ENCODE measurements around the gene SAXO1. TPM values are rescaled to one million over a fixed set of nuclear protein-coding genes. Genes with fewer than 3 reads are reported as not detected.

Gene SAXO1
- total RNA-seq, 4 donors from 2014 or later = 0.39 TPM; not detected in 3

- no peak for ATAC-seq
- H3K36me3 ChIP-seq = peaks cover 0 to 47% of the 10 kb centered on the region in 2 donors
- TF ChIP-seq EP300 (IDR thresholded peaks at IDR 0.05) (no peak), POLR2A (IDR thresholded peaks at IDR 0.05) (no peak), CTCF (IDR thresholded peaks at IDR 0.05) (no peak), POLR2AphosphoS5 (IDR thresholded peaks at IDR 0.05) (no peak)
Observed at GRCh38 chr9:18906656-18907395, 126.2 kb downstream of the SAXO1 start.

GRCh38 chr9:18905883-18906629 lies 127.0 kb downstream of the SAXO1 start:
- no peak for ATAC-seq
- TF ChIP-seq POLR2A (IDR thresholded peaks at IDR 0.05) (no peak), POLR2AphosphoS5 (IDR thresholded peaks at IDR 0.05) (no peak), CTCF (IDR thresholded peaks at IDR 0.05) (no peak), EP300 (IDR thresholded peaks at IDR 0.05) (no peak)
- Histone ChIP-seq H3K4me3 (no peak overlapping the region), H3K27ac (no peak overlapping the region), H3K27me3 (no peaks in the 10 kb centered on the region), H3K9me3 (peaks cover 0 to 13% (median 0%) of the 10 kb centered on the region in 3 donors), H3K36me3 (peaks cover 0 to 47% of the 10 kb centered on the region in 2 donors), H3K4me1 (peaks cover 0 to 3% (median 0%) of the 10 kb centered on the region in 3 donors)
- 94 to 100% methylated on average over 2 to 3 of the region's 9 CpGs for WGBS, 2 donors (ENCODE audit: low coverage in 1 of 2)

More at GRCh38 chr9:18906656-18907395, 126.2 kb downstream of the SAXO1 start:
- Histone ChIP-seq H3K27me3 (no peaks in the 10 kb centered on the region), H3K27ac (no peak overlapping the region), H3K4me1 (peaks cover 0 to 3% (median 0%) of the 10 kb centered on the region in 3 donors), H3K4me3 (no peak overlapping the region), H3K9me3 (peaks cover 0 to 5% (median 0%) of the 10 kb centered on the region in 3 donors)
- WGBS, 2 donors (ENCODE audit: low coverage in 1 of 2) = 72 to 100% methylated on average over 1 to 2 of the region's 9 CpGs

GRCh38 chr9:18905028-18905882 lies 127.8 kb downstream of the SAXO1 start:
- Histone ChIP-seq H3K27ac (no peak overlapping the region), H3K36me3 (peaks cover 0 to 47% of the 10 kb centered on the region in 2 donors), H3K4me1 (peaks cover 0 to 3% (median 0%) of the 10 kb centered on the region in 3 donors), H3K27me3 (no peaks in the 10 kb centered on the region), H3K4me3 (no peak overlapping the region), H3K9me3 (peaks cover 0 to 21% (median 0%) of the 10 kb centered on the region in 3 donors)
- TF ChIP-seq POLR2A (IDR thresholded peaks at IDR 0.05) (no peak), POLR2AphosphoS5 (IDR thresholded peaks at IDR 0.05) (no peak), EP300 (IDR thresholded peaks at IDR 0.05) (no peak), CTCF (IDR thresholded peaks at IDR 0.05) (no peak)
- 70 to 83% methylated on average over 4 to 10 of the region's 11 CpGs for WGBS, 2 donors (ENCODE audit: low coverage in 1 of 2)
- ATAC-seq = no peak

GRCh38 chr9:18903450-18903849 lies 129.6 kb downstream of the SAXO1 start:
- Histone ChIP-seq H3K4me1 (peaks cover 0 to 3% (median 0%) of the 10 kb centered on the region in 3 donors), H3K9me3 (peaks cover 0 to 21% (median 0%) of the 10 kb centered on the region in 3 donors), H3K27ac (no peak overlapping the region), H3K27me3 (no peaks in the 10 kb centered on the region), H3K4me3 (no peak overlapping the region), H3K36me3 (peaks cover 0 to 35% of the 10 kb centered on the region in 2 donors)
- WGBS, 2 donors (ENCODE audit: low coverage in 1 of 2) = 95 to 100% methylated on average over 1 to 2 of the region's 2 CpGs
- ATAC-seq = no peak
- TF ChIP-seq POLR2A (IDR thresholded peaks at IDR 0.05) (no peak), EP300 (IDR thresholded peaks at IDR 0.05) (no peak), POLR2AphosphoS5 (IDR thresholded peaks at IDR 0.05) (no peak), CTCF (IDR thresholded peaks at IDR 0.05) (no peak)

Measured in gastroesophageal sphincter (tissue), 4 donors.